Neural crest cell (in vitro differentiated cells): ENCODE measurements around the gene PLAAT4. TPM values are rescaled to one million over a fixed set of nuclear protein-coding genes. Genes with fewer than 3 reads are reported as not detected.

Experiments used
- DNase-seq: peaks from one replicate; pipeline ENCODE4 v3.0.0; 2021; ENCODE audit warnings: low read depth, mixed read lengths, low spot score
- H3K27ac Mint-ChIP-seq: one replicate; pipeline ENCODE4 v1.8.0; 2021; ENCODE audit warnings: mild to moderate bottlenecking, mixed read lengths; ENCODE audit not compliant: unreplicated experiment
- H3K27me3 Mint-ChIP-seq: 2 replicates; pipeline ENCODE4 v1.8.0; 2021; ENCODE audit warnings: low read depth, mild to moderate bottlenecking, mixed read lengths
- H3K36me3 Mint-ChIP-seq: 2 replicates; pipeline ENCODE4 v1.8.0; 2021; ENCODE audit warnings: low read depth, mild to moderate bottlenecking, mixed read lengths
- H3K4me1 Mint-ChIP-seq: 2 replicates; pipeline ENCODE4 v1.8.0; 2021; ENCODE audit warnings: mixed read lengths
- H3K4me3 Mint-ChIP-seq: one replicate; pipeline ENCODE4 v1.8.0; 2021; ENCODE audit warnings: mild to moderate bottlenecking, mixed read lengths
- H3K9me3 Mint-ChIP-seq: 2 replicates; pipeline ENCODE4 v1.8.0; 2021; ENCODE audit warnings: mixed read lengths
- CTCF ChIP-seq: fragments of 200-600 bp; sonication (generic); conservative IDR thresholded peaks from 2 replicates; pipeline ENCODE4 v1.5.0; 2021; ENCODE audit warnings: antibody characterized with exemption, mild to moderate bottlenecking
- total RNA-seq: library from RNA; stranded (reverse); gene quantifications from 2 replicates; pipeline ENCODE4 v1.2.1, GENCODE V29; 2021

PLAAT4 gene
- total RNA-seq, 1 donor from 2014 or later = not detected

DNA sequence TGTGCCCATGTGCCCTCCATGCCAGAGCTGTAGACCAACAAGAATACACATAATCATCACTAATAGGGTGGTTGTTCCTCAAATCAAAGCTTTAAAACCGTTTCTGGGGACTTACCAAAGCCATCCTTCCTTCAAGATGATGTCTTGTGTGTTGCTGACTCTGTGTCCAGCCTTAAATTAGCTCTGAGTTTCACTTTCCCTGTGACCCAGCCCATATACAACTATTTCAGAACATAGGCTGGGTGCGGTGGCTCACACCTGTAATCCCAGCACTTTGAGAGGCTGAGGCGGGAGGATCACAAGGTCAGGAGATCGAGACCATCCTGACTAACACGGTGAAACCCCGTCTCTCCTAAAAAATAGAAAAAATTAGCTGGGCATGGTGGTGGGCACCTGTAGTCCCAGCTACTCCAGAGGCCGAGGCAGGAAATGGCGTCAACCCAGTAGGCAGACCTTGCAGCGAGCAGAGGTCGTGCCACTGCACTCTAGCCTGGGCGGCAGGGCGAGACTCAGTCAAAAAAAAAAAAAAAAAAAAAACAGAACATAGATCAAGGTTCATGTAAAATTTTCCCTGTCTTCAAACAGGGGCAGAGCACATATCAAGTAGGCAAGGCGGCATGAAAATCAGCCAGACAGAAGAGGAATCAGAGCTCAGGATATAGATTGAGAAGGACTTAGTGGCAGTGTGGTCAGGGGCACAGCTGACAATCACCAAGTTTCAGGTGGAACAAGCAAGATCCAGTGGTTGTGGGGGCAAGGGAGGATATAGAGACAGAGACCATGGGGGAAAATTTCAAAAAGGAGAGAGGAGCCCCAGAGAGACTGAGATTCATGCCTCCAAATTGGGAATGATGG lies 26.8 kb downstream of the PLAAT4 start, which contains the start of gene PLAAT2:
Gene PLAAT2, minus strand, starts transcription at position 179 of the 855 bp plus-strand sequence. Its CDS starts 55 bp downstream, at position 124.
- Mint-ChIP-seq H3K36me3 (no peaks in the 10 kb centered on the region), H3K9me3 (no peaks in the 10 kb centered on the region), H3K27ac (no peak within 1 kb of the TSS), H3K4me1 (peaks cover 13% of the 10 kb centered on the region), H3K4me3 (no peak within 1 kb of the TSS), H3K27me3 (no peaks in the 10 kb centered on the region)
- no peak for DNase-seq
- TF ChIP-seq CTCF = no peak

DNA sequence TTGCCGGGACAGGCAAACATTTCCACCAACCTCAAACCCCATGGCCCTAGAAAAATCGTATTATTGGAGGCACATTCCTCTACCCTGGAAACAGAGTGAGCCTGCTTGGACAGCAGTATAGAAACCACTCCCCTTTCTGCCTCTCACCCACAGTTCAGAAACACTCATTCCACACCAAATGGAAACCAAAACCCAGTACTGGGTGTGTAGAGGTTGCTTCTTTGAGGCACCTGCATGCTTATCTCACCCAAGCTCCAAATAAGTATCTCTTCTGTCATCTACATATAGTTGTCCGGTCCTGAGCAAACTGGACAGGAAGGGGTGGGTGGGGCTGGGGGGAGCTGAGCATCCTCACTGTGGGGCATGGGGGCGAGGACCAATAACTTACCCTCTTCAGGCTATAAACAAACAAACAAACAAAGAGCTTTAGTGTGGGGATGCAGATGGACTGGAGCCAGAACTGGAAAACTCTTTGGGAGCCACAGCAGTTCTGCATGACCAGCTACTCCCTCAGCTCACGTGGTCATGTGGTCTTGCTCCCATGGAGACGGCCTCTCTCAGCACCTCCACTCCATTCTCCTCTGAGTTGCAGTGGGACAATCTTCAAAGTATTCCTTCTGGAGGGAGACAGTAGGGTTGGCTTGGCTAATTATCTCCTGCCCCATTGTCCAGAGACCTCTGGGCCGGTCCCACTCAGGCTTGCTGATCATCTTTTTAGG lies 27.6 kb downstream of the PLAAT4 start:
- no peak for DNase-seq
- H3K4me1 Mint-ChIP-seq = peaks cover 13% of the 10 kb centered on the region
- H3K27ac Mint-ChIP-seq = no peak overlapping the region
- TF ChIP-seq CTCF = no peak
- H3K4me3 Mint-ChIP-seq = no peak overlapping the region
- no peaks in the 10 kb centered on the region for H3K27me3 Mint-ChIP-seq
- H3K9me3 Mint-ChIP-seq = no peaks in the 10 kb centered on the region
- no peaks in the 10 kb centered on the region for H3K36me3 Mint-ChIP-seq

GRCh38 chr11:63564784-63565350 lies 28.3 kb downstream of the PLAAT4 start:
- Mint-ChIP-seq H3K4me1 (peaks cover 13% of the 10 kb centered on the region), H3K4me3 (no peak overlapping the region), H3K27me3 (no peaks in the 10 kb centered on the region), H3K36me3 (no peaks in the 10 kb centered on the region), H3K9me3 (no peaks in the 10 kb centered on the region), H3K27ac (no peak overlapping the region)
- no peak for TF ChIP-seq CTCF
- no peak for DNase-seq

- Mint-ChIP-seq H3K4me3 (no peak overlapping the region), H3K27ac (no peak overlapping the region), H3K9me3 (no peaks in the 10 kb centered on the region), H3K36me3 (no peaks in the 10 kb centered on the region), H3K4me1 (peaks cover 13% of the 10 kb centered on the region), H3K27me3 (no peaks in the 10 kb centered on the region)
- DNase-seq = no peak
- no peak for TF ChIP-seq CTCF
Observed at GRCh38 chr11:63567044-63567840, 30.6 kb downstream of the PLAAT4 start.

- H3K4me3 Mint-ChIP-seq = no peak overlapping the region
- H3K9me3 Mint-ChIP-seq = no peaks in the 10 kb centered on the region
- peaks cover 16% of the 10 kb centered on the region for H3K4me1 Mint-ChIP-seq
- H3K36me3 Mint-ChIP-seq = no peaks in the 10 kb centered on the region
- DNase-seq = no peak
- no peaks in the 10 kb centered on the region for H3K27me3 Mint-ChIP-seq
- TF ChIP-seq CTCF = no peak
- H3K27ac Mint-ChIP-seq = no peak overlapping the region
Observed at GRCh38 chr11:63569570-63569969, 33.0 kb downstream of the PLAAT4 start.
